Astrocyte (in vitro differentiated cells and primary cell): ENCODE results near the gene PARL. TPM values are rescaled to one million over a fixed set of nuclear protein-coding genes. Genes with fewer than 3 reads are reported as not detected.
A peak's percentile ranks its signal among the peaks of the same experiment; 100 is the strongest.

Source experiments
- DNase-seq: peaks from one replicate; pipeline ENCODE4 v3.0.0-alpha.2; 2010; ENCODE audit warnings: low read depth
- FAIRE-seq: peaks from 2 replicates; lab custom pipeline; 2011; peaks lifted over from hg19 to GRCh38; lab: Jason Lieb, UNC
- H2AFZ ChIP-seq: 2 replicates; pipeline ENCODE4 v1.6.0; 2012; ENCODE audit warnings: low read depth, low read length, inconsistent platforms
- H3K27ac ChIP-seq: 2 replicates; pipeline ENCODE4 v1.5.1; 2011; ENCODE audit warnings: low read depth, low read length, inconsistent platforms
- H3K27me3 ChIP-seq: 2 replicates; pipeline ENCODE4 v1.6.0; 2011; ENCODE audit warnings: low read length, inconsistent platforms; ENCODE audit not compliant: insufficient read depth
- H3K36me3 ChIP-seq: 2 replicates; pipeline ENCODE4 v1.5.1; 2011; ENCODE audit warnings: low read length, inconsistent platforms; ENCODE audit not compliant: insufficient read depth
- H3K4me1 ChIP-seq: 2 replicates; pipeline ENCODE4 v1.5.1; 2011; ENCODE audit warnings: low read length, inconsistent platforms; ENCODE audit not compliant: insufficient read depth
- H3K4me2 ChIP-seq: 2 replicates; pipeline ENCODE4 v1.6.0; 2012; ENCODE audit warnings: low read length, inconsistent platforms
- H3K4me3 ChIP-seq: 2 replicates; pipeline ENCODE4 v1.5.1; 2011; ENCODE audit warnings: low read depth, mild to moderate bottlenecking, low read length, inconsistent platforms; ENCODE audit not compliant: insufficient read depth
- H3K79me2 ChIP-seq: 2 replicates; pipeline ENCODE4 v1.6.0; 2012; ENCODE audit warnings: mild to moderate bottlenecking, low read length, inconsistent platforms; ENCODE audit not compliant: insufficient read depth
- H3K9ac ChIP-seq: 2 replicates; pipeline ENCODE4 v1.6.0; 2012; ENCODE audit warnings: mild to moderate bottlenecking, low read length, inconsistent platforms
- H3K9me3 ChIP-seq: 2 replicates; pipeline ENCODE4 v1.5.1; 2012; ENCODE audit warnings: low read depth, mild to moderate bottlenecking, low read length, inconsistent platforms; ENCODE audit not compliant: insufficient read depth
- H4K20me1 ChIP-seq: 2 replicates; pipeline ENCODE4 v1.6.0; 2012; ENCODE audit warnings: low read length, inconsistent platforms; ENCODE audit not compliant: insufficient read depth
- H3K27ac Mint-ChIP-seq: one replicate; pipeline ENCODE4 v1.8.0; 2021; ENCODE audit warnings: mild to moderate bottlenecking, mixed read lengths; ENCODE audit not compliant: unreplicated experiment
- H3K27me3 Mint-ChIP-seq: one replicate; pipeline ENCODE4 v1.8.0; 2021; ENCODE audit warnings: low read depth, mixed read lengths; ENCODE audit not compliant: unreplicated experiment
- H3K36me3 Mint-ChIP-seq: one replicate; pipeline ENCODE4 v1.8.0; 2021; ENCODE audit warnings: low read depth, mixed read lengths; ENCODE audit not compliant: unreplicated experiment
- H3K4me1 Mint-ChIP-seq: one replicate; pipeline ENCODE4 v1.8.0; 2021; ENCODE audit warnings: low read depth, mixed read lengths; ENCODE audit not compliant: unreplicated experiment
- H3K4me3 Mint-ChIP-seq: one replicate; pipeline ENCODE4 v1.8.0; 2021; ENCODE audit warnings: mild to moderate bottlenecking, moderate library complexity, mixed read lengths; ENCODE audit not compliant: unreplicated experiment
- H3K9me3 Mint-ChIP-seq: one replicate; pipeline ENCODE4 v1.8.0; 2021; ENCODE audit warnings: mild to moderate bottlenecking, mixed read lengths; ENCODE audit not compliant: unreplicated experiment
- EZH2 ChIP-seq: IDR thresholded peaks from 2 replicates; pipeline ENCODE4 v1.6.1; 2012; ENCODE audit warnings: mild to moderate bottlenecking, low read length, inconsistent platforms; ENCODE audit not compliant: insufficient read depth
- total RNA-seq: library from RNA; stranded (reverse); gene quantifications from 2 replicates; pipeline ENCODE4 v1.2.1, GENCODE V29; 2021
- TF ChIP-seq, protein P1 (sequence below): IDR thresholded peaks from 2 replicates; pipeline ENCODE4 v1.5.1; 2011; ENCODE audit warnings: low read depth, mild to moderate bottlenecking, inconsistent platforms, low read length, moderate library complexity; ENCODE audit not compliant: insufficient read depth

PARL gene
- total RNA-seq, 1 donor from 2014 or later = 64.7 TPM

DNA sequence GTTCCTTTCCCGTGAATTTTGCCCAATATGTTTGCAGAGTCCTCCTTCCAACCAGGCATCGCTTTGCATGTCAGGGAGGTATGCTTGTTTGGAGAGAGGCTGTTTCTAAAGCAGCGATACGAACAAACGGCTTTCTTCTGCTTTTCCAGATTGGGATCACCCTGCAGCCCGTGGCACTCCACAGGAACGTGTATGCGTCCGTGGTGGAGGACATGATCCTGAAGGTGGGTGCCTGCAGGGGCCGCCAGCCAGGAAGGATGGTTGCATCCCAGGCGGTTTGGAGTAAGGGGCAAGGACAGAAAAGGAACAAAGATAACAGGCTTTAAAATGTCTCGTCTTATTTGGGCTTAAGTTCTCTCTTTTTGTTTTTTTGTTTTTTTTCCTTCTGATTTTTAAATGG lies 76.8 kb downstream of the PARL start:
- peaks cover 34% of the 10 kb centered on the region for H3K36me3 Mint-ChIP-seq
- no peak overlapping the region for H3K27ac Mint-ChIP-seq
- FAIRE-seq = no peak

DNA sequence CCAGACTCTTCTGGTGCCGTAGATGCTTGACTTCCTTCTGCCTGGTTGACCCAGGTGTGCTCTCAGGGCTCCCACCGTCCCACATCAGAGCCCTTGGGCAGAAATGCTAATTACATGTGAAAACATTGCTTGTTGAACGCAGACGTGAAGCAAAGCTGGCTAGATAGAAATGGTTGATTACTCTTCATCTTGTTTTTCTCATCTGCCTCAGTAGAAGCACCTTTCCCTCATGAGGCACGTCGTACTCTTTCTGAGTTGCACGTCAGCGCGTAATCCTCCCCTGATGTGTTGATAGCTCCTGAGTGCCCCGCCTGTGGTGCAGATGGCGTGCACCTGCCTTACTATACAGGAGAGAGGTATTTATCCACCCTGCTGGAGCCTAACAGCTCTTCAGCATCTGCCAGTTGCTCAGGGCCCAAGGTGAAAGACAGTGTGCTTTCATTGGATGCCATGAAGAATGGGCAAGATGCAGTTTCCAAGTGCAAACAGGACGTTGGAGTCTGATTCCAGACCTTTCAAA lies 77.4 kb downstream of the PARL start:
- Histone ChIP-seq H3K4me1 (no peaks in the 10 kb centered on the region), H3K27me3 (no peaks in the 10 kb centered on the region), H3K27ac (no peak overlapping the region), H2AFZ (no peak overlapping the region), H3K4me2 (no peak overlapping the region), H3K36me3 (peaks cover 68% of the 10 kb centered on the region), H3K9ac (no peak overlapping the region), H3K4me3 (no peak overlapping the region), H3K79me2 (no peaks in the 10 kb centered on the region), H4K20me1 (peaks cover 3% of the 10 kb centered on the region), H3K9me3 (no peaks in the 10 kb centered on the region)
- H3K36me3 Mint-ChIP-seq = peaks cover 34% of the 10 kb centered on the region
- H3K4me3 Mint-ChIP-seq = no peak overlapping the region
- no peaks in the 10 kb centered on the region for H3K9me3 Mint-ChIP-seq
- no peak for FAIRE-seq
- no peak for DNase-seq
- no peak overlapping the region for H3K27ac Mint-ChIP-seq
- no peaks in the 10 kb centered on the region for H3K4me1 Mint-ChIP-seq
- no peaks in the 10 kb centered on the region for H3K27me3 Mint-ChIP-seq
- TF ChIP-seq, protein P1, sequence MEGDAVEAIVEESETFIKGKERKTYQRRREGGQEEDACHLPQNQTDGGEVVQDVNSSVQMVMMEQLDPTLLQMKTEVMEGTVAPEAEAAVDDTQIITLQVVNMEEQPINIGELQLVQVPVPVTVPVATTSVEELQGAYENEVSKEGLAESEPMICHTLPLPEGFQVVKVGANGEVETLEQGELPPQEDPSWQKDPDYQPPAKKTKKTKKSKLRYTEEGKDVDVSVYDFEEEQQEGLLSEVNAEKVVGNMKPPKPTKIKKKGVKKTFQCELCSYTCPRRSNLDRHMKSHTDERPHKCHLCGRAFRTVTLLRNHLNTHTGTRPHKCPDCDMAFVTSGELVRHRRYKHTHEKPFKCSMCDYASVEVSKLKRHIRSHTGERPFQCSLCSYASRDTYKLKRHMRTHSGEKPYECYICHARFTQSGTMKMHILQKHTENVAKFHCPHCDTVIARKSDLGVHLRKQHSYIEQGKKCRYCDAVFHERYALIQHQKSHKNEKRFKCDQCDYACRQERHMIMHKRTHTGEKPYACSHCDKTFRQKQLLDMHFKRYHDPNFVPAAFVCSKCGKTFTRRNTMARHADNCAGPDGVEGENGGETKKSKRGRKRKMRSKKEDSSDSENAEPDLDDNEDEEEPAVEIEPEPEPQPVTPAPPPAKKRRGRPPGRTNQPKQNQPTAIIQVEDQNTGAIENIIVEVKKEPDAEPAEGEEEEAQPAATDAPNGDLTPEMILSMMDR = no peak
- no peak for TF ChIP-seq EZH2

More for the DNA sequence above, 76.8 kb downstream of the PARL start:
- Mint-ChIP-seq H3K27me3 (no peaks in the 10 kb centered on the region), H3K4me3 (no peak overlapping the region), H3K9me3 (no peaks in the 10 kb centered on the region), H3K4me1 (no peaks in the 10 kb centered on the region)
- Histone ChIP-seq H3K79me2 (no peaks in the 10 kb centered on the region), H3K36me3 (peaks cover 70% of the 10 kb centered on the region), H2AFZ (no peak overlapping the region), H3K9ac (no peak overlapping the region), H3K27ac (no peak overlapping the region), H4K20me1 (peaks cover 3% of the 10 kb centered on the region), H3K4me1 (no peaks in the 10 kb centered on the region), H3K9me3 (no peaks in the 10 kb centered on the region), H3K27me3 (no peaks in the 10 kb centered on the region), H3K4me3 (no peak overlapping the region), H3K4me2 (no peak overlapping the region)
- no peak for TF ChIP-seq EZH2
- TF ChIP-seq, protein P1 = no peak
- no peak for DNase-seq

DNA sequence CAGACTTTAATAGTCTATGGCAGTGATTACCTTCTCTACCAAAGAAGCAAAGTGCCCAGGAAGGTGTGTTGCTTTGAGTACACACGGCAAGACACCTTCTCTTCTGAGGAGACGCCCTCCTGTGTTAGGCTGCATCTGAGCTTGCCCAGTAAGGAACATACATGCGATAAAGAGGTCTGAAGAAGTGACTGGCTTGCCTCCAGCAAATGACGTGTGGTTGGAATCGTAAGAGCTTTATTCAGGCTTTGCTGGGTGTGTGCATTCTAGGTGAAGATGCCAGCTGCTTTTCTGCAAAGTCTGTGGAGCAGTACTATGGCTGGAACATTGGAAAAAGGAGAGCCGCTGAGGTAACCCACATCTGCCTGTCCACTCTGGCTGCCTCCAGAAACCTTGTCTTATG lies 81.7 kb downstream of the PARL start:
- FAIRE-seq (no peak), DNase-seq (peak; percentile 36)
- no peaks in the 10 kb centered on the region for H3K27me3 Mint-ChIP-seq
- no peaks in the 10 kb centered on the region for H3K4me1 Mint-ChIP-seq
- H3K9me3 Mint-ChIP-seq = no peaks in the 10 kb centered on the region
- Histone ChIP-seq H3K36me3 (peaks cover 75% of the 10 kb centered on the region), H3K79me2 (no peaks in the 10 kb centered on the region), H3K9ac (no peak overlapping the region), H2AFZ (no peak overlapping the region), H3K4me2 (no peak overlapping the region), H3K9me3 (no peaks in the 10 kb centered on the region), H3K4me1 (no peaks in the 10 kb centered on the region), H3K27me3 (no peaks in the 10 kb centered on the region), H4K20me1 (peaks cover 3% of the 10 kb centered on the region), H3K4me3 (no peak overlapping the region), H3K27ac (no peak overlapping the region)
- TF ChIP-seq, protein P1 = no peak
- TF ChIP-seq EZH2 = no peak
- H3K27ac Mint-ChIP-seq = no peak overlapping the region
- H3K36me3 Mint-ChIP-seq = peaks cover 35% of the 10 kb centered on the region
- no peak overlapping the region for H3K4me3 Mint-ChIP-seq
